DMS53 (cell line): Measurements from ENCODE around the gene TCN1.
"Not testable (repeated sequence)": the region's sequence is repeated elsewhere in the genome, so short reads cannot be mapped to it uniquely, and the experiment has no call there.

Experiments
- DNase-seq: peaks from one replicate; lab custom pipeline; 2025; lab: John Stamatoyannopoulos, UW

Gene TCN1

GRCh38 chr11:59857439-59858434 lies 8.6 kb downstream of the TCN1 start:
- DNase-seq = peak; percentile 65

- DNase-seq = no peak
These were observed 11.4 kb downstream of the TCN1 start for GRCh38 chr11:59854871-59855270.

GRCh38 chr11:59851416-59851815 lies 14.9 kb downstream of the TCN1 start:
- not testable (repeated sequence) for DNase-seq

GRCh38 chr11:59849551-59849950 lies 16.7 kb downstream of the TCN1 start:
- not testable (repeated sequence) for DNase-seq

GRCh38 chr11:59849129-59849528 lies 17.2 kb downstream of the TCN1 start:
- DNase-seq = peak; percentile 2

GRCh38 chr11:59848439-59848838 lies 17.8 kb downstream of the TCN1 start:
- not testable (repeated sequence) for DNase-seq

GRCh38 chr11:59847626-59848025 lies 18.7 kb downstream of the TCN1 start:
- no peak for DNase-seq

GRCh38 chr11:59846556-59846955 lies 19.7 kb downstream of the TCN1 start:
- no peak for DNase-seq

- no peak for DNase-seq
These were observed 20.9 kb downstream of the TCN1 start, which contains the start of gene CBLIF for GRCh38 chr11:59845399-59845798. TSS of gene CBLIF (minus strand) at chr11:59845499. CDS start at chr11:59845453, 46 bp downstream.

GRCh38 chr11:59842316-59842715 lies 24.0 kb downstream of the TCN1 start:
- DNase-seq = no peak

- no peak for DNase-seq
These were observed 24.8 kb downstream of the TCN1 start for GRCh38 chr11:59841514-59841913.

GRCh38 chr11:59839615-59840014 lies 26.7 kb downstream of the TCN1 start:
- DNase-seq = peak; percentile 10

- DNase-seq = no peak
These were observed 32.7 kb downstream of the TCN1 start for GRCh38 chr11:59833602-59834001.

- DNase-seq = no peak
These were observed 36.9 kb downstream of the TCN1 start for GRCh38 chr11:59829358-59829757.

- DNase-seq = peak; percentile 79
These were observed 43.2 kb downstream of the TCN1 start for GRCh38 chr11:59822989-59823566.

- no peak for DNase-seq
These were observed 47.7 kb downstream of the TCN1 start for GRCh38 chr11:59818572-59818971.

- DNase-seq = not testable (repeated sequence)
These were observed 49.9 kb downstream of the TCN1 start for GRCh38 chr11:59816434-59816833.

- DNase-seq = no peak
These were observed 50.5 kb downstream of the TCN1 start for GRCh38 chr11:59815754-59816153.

GRCh38 chr11:59814021-59814420 lies 52.3 kb downstream of the TCN1 start:
- DNase-seq = no peak

- no peak for DNase-seq
These were observed 52.9 kb downstream of the TCN1 start for GRCh38 chr11:59813364-59813763.

GRCh38 chr11:59812220-59812619 lies 54.1 kb downstream of the TCN1 start:
- no peak for DNase-seq

- no peak for DNase-seq
These were observed 55.4 kb downstream of the TCN1 start for GRCh38 chr11:59810911-59811259.
